ENCODE results near the gene RMND1. TPM values are rescaled to one million over a fixed set of nuclear protein-coding genes. Genes with fewer than 3 reads are reported as not detected.
A peak's percentile ranks its signal among the peaks of the same experiment; 100 is the strongest.

The RMND1 gene
- total and polyA plus RNA-seq, 2 of the 13 experiments (the other 11 are each of a cell fraction or from before 2014, with no cell fraction given), result 34.0 to 72.5 TPM

GRCh38 chr6:151390276-151390850, 61.6 kb downstream of the RMND1 start (continued):
- peak; percentile 48 for TF ChIP-seq PPARG (CRISPR knock-in tag; conservative IDR thresholded peaks at IDR 0.05)
- TF ChIP-seq MEIS1 (CRISPR knock-in tag; IDR thresholded peaks at IDR 0.05; ENCODE audit: borderline replicate concordance), result no peak
- no peak for TF ChIP-seq ZNF775 (CRISPR knock-in tag; IDR thresholded peaks at IDR 0.05; ENCODE audit: borderline replicate concordance)
- no peak for TF ChIP-seq ADNP (CRISPR knock-in tag; IDR thresholded peaks at IDR 0.05)
- TF ChIP-seq, protein P1, sequence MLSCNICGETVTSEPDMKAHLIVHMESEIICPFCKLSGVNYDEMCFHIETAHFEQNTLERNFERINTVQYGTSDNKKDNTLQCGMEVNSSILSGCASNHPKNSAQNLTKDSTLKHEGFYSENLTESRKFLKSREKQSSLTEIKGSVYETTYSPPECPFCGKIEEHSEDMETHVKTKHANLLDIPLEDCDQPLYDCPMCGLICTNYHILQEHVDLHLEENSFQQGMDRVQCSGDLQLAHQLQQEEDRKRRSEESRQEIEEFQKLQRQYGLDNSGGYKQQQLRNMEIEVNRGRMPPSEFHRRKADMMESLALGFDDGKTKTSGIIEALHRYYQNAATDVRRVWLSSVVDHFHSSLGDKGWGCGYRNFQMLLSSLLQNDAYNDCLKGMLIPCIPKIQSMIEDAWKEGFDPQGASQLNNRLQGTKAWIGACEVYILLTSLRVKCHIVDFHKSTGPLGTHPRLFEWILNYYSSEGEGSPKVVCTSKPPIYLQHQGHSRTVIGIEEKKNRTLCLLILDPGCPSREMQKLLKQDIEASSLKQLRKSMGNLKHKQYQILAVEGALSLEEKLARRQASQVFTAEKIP (CRISPR knock-in tag; IDR thresholded peaks at IDR 0.05; ENCODE audit: borderline replicate concordance), result no peak
- no peak for TF ChIP-seq EHMT2 (IDR thresholded peaks at IDR 0.05; ENCODE audit: borderline replicate concordance, low read depth, low read length)
- no peak for TF ChIP-seq DPF2 (CRISPR knock-in tag; IDR thresholded peaks at IDR 0.05; ENCODE audit: borderline replicate concordance, low read depth)
- peak; percentile 80; the same call in 1 of the 2 replicates for TF ChIP-seq ZMYM4 (CRISPR knock-in tag; IDR thresholded peaks at IDR 0.05)
- no peak for TF ChIP-seq ATF7 (IDR thresholded peaks at IDR 0.05)
- no peak for TF ChIP-seq ATF7 (CRISPR knock-in tag; IDR thresholded peaks at IDR 0.05)
- no peak for TF ChIP-seq MBNL3 (CRISPR knock-in tag; conservative IDR thresholded peaks at IDR 0.05)
- TF ChIP-seq SRSF9 (IDR thresholded peaks at IDR 0.05; ENCODE audit: borderline replicate concordance, insufficient read depth, low read depth, low read length, poor library complexity, severe bottlenecking), result no peak
- no peak for TF ChIP-seq ZNF432 (CRISPR knock-in tag; IDR thresholded peaks at IDR 0.05; ENCODE audit: borderline replicate concordance)
- TF ChIP-seq GABPB1 (CRISPR knock-in tag; IDR thresholded peaks at IDR 0.05), result peak; percentile 89
- TF ChIP-seq KMT2A (CRISPR knock-in tag; IDR thresholded peaks at IDR 0.05), result no peak; the same call in 1 of the 2 replicates
- TF ChIP-seq ZNF615 (CRISPR knock-in tag; IDR thresholded peaks at IDR 0.05; ENCODE audit: borderline replicate concordance), result no peak
- TF ChIP-seq ZNF264 (CRISPR knock-in tag; IDR thresholded peaks at IDR 0.05), result no peak; the same call in 1 of the 2 replicates
- no peak for TF ChIP-seq ZNF629 (CRISPR knock-in tag; conservative IDR thresholded peaks at IDR 0.05)
- TF ChIP-seq PITX1 (CRISPR knock-in tag; IDR thresholded peaks at IDR 0.05), result peak; percentile 9; the same call in 1 of the 2 replicates
- no peak for TF ChIP-seq GZF1 (CRISPR knock-in tag; IDR thresholded peaks at IDR 0.05)
- TF ChIP-seq PREB (CRISPR knock-in tag; IDR thresholded peaks at IDR 0.05), result no peak
- TF ChIP-seq, protein P2, sequence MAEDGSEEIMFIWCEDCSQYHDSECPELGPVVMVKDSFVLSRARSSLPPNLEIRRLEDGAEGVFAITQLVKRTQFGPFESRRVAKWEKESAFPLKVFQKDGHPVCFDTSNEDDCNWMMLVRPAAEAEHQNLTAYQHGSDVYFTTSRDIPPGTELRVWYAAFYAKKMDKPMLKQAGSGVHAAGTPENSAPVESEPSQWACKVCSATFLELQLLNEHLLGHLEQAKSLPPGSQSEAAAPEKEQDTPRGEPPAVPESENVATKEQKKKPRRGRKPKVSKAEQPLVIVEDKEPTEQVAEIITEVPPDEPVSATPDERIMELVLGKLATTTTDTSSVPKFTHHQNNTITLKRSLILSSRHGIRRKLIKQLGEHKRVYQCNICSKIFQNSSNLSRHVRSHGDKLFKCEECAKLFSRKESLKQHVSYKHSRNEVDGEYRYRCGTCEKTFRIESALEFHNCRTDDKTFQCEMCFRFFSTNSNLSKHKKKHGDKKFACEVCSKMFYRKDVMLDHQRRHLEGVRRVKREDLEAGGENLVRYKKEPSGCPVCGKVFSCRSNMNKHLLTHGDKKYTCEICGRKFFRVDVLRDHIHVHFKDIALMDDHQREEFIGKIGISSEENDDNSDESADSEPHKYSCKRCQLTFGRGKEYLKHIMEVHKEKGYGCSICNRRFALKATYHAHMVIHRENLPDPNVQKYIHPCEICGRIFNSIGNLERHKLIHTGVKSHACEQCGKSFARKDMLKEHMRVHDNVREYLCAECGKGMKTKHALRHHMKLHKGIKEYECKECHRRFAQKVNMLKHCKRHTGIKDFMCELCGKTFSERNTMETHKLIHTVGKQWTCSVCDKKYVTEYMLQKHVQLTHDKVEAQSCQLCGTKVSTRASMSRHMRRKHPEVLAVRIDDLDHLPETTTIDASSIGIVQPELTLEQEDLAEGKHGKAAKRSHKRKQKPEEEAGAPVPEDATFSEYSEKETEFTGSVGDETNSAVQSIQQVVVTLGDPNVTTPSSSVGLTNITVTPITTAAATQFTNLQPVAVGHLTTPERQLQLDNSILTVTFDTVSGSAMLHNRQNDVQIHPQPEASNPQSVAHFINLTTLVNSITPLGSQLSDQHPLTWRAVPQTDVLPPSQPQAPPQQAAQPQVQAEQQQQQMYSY (CRISPR knock-in tag; IDR thresholded peaks at IDR 0.05), result peak; percentile 43; the same call in 1 of the 2 replicates
- no peak; the same call in 1 of the 2 replicates for TF ChIP-seq MIXL1 (CRISPR knock-in tag; IDR thresholded peaks at IDR 0.05)
- TF ChIP-seq MIER3 (CRISPR knock-in tag; IDR thresholded peaks at IDR 0.05; ENCODE audit: borderline replicate concordance), result no peak
- no peak for TF ChIP-seq ZNF383 (CRISPR knock-in tag; IDR thresholded peaks at IDR 0.05; ENCODE audit: borderline replicate concordance)

All from HepG2 (cell line).